Fibroblast of skin of scalp (primary cell): ENCODE results near the gene PTGES3L.
"Not testable (repeated sequence)": the region's sequence is repeated elsewhere in the genome, so short reads cannot be mapped to it uniquely, and the experiment has no call there.

Experiments
- DNase-seq: peaks from one replicate; pipeline ENCODE4 v3.0.0-alpha.2; 2013

The PTGES3L gene

DNA sequence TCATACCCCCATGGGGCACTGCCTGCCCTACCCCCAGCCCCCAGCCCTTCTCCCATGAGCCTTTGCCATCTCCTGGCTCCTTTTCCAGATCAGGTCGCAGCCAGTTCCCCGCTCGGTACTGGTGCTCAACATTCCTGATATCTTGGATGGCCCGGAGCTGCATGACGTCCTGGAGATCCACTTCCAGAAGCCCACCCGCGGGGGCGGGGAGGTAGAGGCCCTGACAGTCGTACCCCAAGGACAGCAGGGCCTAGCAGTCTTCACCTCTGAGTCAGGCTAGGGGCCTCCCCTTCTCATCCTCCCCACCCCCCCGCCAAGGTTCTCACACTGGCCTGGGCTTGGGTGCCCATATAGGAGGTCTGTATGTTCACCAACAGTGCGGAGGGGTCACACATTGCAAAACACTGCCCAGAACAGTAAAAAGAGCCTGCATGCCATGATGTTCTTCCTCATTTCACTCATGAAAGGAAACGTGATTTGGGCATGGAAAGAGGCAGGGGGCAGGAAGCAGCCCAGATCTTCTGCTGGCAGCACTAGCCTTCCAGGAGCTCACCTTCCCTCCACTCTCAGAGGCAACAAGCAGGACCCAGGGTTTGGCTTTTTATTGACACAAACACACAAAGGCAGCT is 34.3 kb upstream of the PTGES3L start:
- no peak for DNase-seq

DNA sequence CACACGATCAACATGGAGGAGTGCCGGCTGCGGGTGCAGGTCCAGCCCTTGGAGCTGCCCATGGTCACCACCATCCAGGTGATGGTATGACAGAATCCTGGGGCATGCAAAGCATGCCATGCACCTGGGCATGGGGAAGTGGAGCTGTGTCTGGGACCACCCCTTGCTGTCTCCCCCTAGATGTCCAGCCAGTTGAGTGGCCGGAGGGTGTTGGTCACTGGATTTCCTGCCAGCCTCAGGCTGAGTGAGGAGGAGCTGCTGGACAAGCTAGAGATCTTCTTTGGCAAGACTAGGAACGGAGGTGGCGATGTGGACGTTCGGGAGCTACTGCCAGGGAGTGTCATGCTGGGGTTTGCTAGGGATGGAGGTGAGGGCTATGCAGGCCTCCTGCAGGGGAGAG is 33.4 kb upstream of the PTGES3L start:
- no peak for DNase-seq

DNA sequence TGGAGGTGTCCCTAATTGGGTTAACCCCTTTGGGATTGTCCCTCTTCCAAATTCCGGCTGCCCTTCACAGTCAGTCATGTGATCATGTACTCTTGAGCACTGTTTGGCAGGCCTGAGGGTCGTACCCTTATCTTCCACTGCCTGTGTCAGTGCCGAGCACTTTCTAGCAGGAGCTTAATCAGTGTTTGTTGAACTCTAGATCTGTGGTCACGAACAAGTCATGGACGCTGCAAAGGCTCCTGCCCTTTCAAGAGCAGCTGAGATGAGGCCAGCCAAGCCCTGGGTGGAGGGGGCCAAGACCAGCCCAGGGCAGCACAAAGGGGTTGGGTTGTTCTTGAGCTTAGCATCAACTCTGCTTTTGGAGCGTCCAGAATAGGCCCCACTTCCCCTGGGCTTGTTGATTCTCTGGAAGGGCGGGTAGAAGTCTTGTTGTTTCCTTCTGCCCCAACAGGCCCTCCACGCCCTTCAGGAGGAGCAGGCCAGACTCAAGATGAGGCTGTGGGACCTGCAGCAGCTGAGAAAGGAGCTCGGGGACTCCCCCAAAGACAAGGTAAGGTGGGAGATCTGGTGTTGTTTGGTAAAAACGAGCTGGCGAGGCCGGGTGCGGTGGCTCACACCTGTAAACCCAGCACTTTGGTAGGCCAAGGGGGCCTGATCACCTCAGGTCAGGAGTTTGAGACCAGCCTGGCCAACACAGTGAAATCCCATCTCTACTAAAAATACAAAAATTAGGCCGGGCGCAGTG is 32.0 kb upstream of the PTGES3L start:
- no peak for DNase-seq

DNA sequence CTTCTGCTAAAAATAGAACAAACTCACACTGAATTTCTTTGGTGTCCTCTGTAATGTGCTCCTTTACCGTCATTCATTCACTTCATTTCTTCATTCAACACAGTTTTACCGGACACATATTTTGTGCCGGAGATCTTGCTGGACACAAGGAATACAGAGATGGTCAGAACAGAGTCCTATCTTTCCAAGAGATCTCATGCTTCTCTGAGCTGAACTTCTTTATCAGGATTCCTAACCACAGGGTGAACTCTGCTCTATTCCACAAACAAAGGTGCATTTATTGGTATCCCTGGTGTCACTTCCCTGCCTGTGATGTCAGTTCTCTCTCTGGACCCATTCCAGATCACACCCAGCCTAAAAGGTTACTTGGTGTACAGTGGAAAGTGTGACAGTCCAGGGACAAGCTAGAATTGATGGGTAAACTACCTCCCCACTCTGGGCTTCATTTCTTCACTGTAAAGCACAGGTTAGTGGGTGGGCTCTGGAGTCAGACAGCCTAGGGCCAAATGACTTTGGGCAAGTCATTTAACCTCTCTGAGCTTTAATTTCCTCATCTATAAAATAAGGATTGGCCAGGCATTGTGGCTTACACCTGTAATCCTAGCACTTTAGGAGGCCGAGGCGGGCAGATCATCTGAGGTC is 30.9 kb upstream of the PTGES3L start:
- DNase-seq, result no peak

DNA sequence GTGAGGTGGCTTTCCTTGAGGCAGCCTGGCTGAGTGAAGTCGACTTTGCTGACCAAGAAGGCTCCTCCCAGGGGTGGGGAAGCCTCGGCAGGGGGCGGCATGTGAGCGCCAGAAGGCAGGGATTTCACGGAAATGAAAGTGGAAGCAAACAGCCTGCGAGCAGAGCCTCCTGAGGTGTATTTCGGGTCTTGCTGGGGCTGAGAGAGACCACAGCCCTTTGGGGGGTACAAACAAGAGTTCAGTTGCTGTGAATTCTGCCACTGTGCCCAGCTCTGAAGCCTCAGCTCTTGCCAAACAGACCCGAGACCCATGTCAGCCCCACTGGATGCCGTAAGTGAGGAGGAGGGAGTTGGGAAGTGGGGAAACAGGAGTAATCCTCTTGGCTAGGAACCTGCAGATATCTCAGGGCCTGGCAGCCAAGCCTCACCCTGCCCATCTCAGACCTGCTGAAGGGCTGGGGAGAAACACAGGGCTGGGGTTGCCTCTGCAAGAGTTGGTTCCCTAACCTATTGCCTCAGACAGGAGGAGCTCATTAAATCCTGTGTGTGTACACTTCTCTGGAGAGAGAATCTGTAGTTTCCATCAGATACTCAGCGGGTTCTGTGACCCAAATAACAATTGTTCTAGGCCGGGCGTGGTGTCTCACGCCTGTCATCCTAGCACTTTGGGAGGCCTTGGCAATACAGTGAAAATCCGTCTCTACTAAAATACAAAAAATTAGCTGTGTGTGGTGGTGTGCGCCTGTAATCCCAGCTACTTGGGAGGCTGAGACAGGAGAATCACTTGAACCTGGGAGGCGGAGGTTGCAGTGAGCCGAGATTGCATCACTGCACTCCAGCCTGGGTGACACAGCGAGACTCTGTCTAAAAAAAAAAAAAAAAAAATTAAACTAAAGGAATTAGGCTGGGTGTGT is 27.0 kb upstream of the PTGES3L start, which contains the start of gene IFI35:
IFI35 (plus strand) TSS at position 146 of the 913 bp plus-strand sequence; CDS start at position 310, 164 bp downstream.
- peak; percentile 83 for DNase-seq

DNA sequence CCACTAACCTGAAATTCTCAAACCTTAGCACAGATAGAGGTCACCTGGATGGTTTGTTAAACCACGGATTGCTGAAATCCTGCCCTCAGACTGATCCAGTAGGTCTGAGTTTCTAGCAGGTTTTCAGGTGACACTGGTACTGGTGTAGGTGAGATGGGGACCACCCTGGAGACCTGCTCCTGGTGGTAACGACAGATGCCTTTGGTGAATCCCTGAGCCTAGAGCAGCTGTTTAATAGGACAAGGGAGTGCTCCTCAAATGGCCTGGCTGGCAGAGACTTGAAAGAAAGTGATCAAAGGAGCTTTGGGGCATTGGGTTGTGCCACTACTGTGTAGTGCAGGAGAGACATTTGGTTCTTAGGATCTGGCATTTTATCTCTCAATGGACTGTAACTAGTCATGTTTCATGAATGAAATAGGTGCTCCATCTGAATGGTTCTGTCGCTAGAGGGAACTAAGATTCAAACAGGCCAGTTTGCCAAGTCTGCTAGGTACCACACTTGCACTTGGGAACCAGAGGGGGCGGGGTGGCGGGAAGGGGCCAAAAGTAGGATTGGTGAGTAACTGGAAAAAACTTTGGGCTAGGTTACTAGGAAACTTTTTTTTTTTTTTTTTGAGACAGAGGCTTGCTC is 23.8 kb upstream of the PTGES3L start:
- peak; percentile 64 for DNase-seq

DNA sequence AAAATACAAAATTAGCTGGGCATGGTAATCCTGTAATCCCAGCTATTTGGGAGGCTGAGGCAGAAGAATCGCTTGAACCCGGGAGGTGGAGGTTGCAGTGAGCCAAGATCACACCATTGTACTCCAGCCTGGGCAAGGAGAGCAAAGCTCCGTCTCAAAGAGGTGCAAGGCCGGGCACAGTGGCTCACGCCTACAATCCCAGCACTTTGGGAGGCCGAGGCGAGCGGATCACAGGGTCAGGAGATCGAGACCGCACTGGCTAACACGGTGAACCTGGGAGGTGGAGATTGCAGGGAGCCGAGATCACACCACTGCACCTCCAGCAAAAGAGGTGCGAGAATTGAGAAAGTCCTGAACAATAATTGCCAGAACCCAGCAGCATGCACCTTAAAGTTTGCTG is 21.0 kb upstream of the PTGES3L start:
- not testable (repeated sequence) for DNase-seq

DNA sequence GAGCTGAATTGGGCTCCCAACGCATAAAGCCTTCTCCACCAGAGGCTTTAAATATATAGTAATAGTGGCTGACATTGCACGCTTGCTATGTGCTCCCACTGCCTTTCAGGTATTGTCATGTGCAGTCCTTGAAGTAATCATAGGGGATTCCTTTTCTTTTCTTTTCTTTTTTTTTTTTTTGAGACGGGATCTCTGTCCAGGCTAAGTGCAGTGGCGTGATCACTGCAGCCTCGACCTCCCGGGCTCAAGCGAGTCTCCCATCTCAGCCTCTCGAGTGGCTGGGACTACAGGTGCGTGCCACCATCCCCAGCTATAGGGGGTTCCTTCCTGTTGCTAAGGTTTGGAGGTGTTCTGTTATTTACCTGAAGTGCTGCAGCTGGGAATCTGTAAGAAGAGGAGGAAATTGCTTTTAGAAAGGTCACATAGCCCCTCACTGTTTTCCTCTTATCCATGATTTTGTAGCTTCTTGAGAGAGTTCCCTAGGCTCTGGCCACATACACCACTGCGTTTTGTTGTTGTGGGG is 19.2 kb upstream of the PTGES3L start:
- no peak for DNase-seq

DNA sequence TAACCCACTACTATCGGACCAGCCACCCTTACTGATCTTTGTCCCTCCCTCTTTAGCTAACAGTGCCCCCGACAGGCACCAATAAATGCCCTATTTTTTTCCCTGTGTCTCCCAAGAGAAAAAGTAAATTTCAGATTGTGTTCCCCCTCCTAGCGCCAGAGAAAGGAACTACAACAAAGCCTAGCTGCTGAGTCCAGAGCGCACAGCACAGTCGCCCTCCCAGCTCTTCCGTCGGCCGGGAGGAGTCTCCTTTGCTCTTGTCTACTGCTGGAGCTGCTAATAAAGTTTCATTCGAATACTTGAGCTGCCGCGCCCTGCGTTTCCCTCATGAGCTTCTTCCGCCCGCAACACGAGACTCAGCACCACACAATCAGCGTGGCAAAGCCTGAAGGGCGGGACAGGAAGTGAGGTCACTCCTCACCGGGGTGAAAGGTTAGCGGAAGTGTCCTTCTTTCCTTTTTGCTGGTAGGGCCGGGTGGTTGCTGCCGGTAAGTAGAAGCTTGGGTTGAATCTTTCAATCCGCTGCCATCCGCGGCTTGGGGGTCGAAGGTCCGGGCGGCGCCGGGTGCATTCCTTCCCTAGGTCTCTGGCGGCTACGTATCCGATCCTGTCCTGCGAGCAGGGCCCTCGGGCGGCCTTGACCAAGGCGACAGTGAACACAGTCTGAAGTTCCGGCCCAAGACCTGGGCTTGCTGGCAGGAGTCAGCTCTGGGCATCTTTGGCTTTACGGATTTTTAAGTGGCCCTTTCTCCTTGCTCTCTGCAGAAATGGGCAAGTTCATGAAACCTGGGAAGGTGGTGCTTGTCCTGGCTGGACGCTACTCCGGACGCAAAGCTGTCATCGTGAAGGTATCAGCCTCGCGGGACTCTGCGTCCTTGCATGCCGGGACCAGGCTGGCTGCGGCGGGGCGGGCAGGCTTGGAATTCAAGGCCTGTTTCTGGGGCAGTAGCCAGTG is 18.4 kb upstream of the PTGES3L start, which contains the start of gene RPL27:
RPL27 (plus strand) TSS at position 436 of the 955 bp plus-strand sequence; CDS start at position 768, 332 bp downstream.
- peak; percentile 100 for DNase-seq

DNA sequence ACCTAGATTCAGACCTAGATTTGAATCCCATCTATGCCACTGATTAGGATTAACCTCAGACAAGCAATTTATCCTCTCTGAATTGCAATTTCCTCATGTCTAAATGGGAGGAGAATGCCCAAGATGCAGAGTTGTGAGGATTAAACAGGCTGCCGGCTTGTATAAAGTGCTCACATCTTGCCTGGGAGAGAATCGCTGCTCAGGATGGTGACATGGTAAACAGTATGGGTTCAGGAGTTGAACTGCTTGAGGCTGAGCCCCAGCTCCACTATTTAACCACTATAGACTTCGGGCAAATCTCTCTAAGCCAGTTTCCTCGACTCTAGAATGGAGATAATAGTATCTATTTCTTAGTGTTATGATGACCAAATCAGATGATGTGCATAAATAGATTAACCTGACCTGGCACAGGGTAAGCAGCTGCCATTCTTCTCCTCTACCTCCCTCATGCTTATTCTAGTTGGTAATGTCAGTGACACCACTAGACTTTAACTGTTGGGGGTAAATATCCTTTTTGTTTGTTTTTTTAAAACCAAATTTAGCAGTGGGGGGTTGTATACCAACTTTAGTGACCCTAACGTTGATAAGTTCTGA is 17.6 kb upstream of the PTGES3L start:
- no peak for DNase-seq

DNA sequence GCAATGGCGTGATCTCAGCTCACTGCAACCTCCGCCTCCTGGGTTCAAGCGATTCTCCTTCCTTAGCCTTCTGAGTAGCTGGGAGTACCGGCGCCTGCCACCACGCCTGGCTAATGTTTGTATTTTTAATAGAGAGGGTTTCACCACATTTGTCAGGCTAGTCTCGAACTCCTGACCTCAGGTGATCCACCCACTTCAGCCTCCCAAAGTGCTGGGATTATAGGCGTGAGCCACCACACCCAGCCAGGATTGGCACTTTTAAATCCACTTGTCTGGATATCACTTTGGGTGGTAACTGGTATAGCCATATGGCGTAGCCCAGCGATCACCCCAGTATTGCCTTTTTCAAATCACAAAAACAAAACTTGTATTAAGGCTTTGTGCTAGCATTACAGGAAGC is 14.0 kb upstream of the PTGES3L start:
- not testable (repeated sequence) for DNase-seq

DNA sequence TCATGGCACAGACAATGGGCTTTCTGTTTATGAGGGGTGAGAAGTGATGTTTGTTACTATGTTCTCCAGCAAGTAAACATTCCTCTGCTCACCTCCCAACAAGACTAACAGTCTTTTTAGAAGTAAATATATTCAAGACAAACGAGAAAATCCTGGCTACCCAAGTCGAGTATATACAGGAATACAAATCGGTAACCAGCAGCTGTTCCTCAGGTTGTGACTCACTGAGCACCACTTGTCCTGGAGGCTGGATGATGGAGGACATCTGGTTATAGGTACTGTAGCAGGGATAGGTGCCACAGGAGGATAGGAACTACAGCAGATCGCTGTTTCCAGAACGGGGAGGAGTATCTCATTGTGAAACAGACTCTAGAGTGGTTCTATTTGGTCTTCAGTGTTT is 13.0 kb upstream of the PTGES3L start:
- DNase-seq, result no peak

DNA sequence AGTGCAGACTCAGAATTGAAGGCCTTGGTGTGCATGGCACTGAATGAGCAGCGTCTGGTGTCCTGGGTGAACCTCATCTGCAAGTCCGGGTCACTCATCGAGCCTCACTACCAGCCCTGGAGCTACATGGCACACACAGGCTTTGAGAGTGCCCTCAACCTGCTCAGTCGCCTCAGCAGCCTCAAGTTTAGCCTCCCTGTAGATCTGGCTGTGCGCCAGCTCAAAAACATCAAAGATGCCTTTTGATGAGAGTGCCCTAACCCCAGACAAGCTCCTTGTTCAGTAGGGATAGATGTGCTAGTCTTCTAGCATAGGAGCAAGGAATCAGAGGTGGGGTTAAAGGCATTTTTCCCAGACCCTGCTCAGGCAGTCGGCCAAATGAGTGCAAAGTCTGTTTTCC is 11.6 kb upstream of the PTGES3L start:
- DNase-seq, result no peak

DNA sequence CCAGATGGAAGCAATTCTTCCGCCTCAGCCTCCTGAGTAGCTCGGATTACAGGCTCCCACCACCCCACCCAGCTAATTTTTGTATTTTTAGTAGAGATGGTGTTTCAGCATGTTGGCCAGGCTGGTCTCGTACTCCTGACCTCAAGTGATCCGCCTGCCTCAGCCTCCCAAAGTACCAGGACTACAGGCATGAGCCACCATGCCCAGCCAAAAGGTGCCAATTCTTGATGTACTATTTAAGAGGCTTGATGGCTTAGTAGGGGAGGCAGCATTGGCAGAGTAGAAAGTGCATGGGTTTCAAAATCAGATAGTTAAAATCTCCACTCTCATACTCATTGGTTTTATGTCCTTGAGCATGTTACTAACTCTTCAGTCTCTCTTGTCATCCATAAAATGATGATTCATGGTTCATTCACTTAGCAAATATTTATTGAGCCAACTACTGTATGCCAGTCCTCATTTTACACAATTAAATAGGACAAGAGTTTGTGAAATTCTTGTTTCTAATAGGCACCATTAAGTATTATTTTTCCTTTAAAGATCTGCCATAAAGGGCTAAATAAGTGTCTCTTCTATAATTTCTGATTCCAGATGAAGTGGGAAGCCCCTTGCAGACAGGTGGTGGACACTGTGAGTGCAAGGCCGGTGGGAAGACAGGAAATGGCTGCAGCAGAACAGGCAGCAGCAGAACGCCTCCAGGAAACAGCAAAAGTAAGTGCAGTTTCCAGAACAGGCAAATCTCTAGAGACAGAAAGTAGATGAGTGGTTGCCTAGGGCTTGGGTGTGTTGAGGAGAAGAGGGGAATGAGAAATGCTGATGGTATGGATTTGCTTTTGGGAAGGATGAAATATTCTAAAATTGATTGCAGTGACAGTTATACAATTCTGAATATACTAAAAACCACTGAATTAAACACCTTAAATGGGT is 10.1 kb upstream of the PTGES3L start:
- DNase-seq, result peak; percentile 64

DNA sequence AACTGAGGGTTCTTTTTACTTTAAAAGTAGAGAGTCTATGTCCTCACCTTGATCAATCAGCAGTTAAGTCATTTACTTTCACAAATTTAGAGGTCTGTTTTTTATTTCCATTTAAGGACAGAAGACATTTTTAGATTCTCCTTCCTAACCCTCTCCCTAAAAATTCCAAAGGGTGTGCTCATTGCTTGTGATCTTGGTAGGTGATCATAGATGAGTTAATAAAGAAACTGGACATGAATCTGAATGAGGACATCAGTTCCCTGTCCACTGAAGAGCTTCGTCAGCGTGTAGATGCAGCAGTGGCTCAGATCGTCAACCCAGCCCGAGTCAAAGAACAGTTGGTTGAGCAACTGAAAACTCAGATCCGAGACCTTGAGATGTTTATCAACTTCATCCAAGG is 9.3 kb upstream of the PTGES3L start:
- DNase-seq, result peak; percentile 23

DNA sequence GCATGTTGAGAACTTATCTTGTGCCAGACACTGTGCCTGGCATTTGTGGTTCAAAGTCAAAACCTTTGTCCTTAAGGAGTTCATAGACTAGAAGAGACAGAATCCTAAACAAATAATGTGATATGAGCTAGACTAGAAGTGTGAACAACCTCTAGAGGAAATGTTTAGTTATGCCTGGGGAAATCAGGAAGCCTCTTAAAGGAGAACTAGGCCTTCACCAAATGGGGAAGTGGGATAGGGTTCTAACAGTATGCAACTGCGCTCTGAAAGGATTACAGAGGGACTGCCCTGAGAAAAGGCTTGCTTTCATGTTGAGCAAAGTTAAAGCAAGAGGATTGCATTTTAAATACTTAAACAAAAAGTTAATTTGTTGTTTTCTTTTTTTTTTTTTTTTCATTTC is 5.3 kb upstream of the PTGES3L start:
- DNase-seq, result no peak

DNA sequence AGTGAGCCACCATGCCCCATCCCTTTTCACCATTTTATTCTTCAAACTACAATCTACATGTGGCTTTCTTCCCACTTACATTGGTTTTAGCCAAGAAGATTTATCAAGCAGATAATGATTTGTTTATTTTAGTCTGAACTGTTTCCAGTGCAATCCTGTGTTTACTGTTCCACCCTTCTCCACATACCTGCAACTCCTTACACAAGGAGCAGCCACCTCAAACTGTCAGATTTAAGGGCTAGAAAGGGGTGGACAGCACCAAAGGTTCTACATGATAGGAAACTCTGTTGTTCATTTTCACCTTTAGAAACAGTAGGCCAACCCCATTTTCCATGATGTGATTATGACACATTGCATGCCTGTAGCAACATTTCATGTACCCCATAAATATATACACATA is 2.4 kb upstream of the PTGES3L start:
- DNase-seq, result no peak

DNA sequence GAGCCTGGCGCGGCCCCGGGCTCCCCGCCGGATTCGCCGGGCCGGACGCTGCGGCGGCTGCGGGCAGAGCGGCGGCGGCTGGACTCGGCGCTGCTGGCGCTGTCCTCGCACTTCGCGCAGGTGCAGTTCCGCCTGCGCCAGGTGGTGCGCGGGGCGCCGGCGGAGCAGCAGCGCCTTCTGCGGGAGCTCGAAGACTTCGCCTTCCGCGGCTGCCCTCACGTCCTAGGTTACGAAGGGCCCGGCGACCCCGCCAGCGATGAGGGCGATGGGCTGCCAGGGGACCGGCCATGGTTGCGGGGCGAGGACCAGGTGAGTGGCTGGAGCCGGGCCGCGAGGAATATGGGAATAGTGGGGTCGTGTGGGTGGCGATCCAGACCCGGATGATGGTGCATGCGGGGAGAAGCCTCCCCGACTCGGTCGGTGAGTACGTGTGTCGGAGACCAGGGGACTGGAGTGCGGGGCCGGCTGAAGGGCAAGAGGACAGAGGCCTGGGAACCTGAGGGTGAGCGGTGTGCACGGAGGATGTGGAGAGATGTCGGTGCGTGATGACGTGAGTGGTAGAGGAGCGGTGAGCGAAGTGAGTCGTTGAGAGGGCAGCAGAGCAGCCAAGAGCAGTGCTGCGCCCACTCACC is 1.0 kb upstream of the PTGES3L start:
- no peak for DNase-seq
